Calu3 (cell line): Measurements from ENCODE around the gene BCL11A. TPM values are rescaled to one million over a fixed set of nuclear protein-coding genes. Genes with fewer than 3 reads are reported as not detected.

ENCODE experiments used
- Bru-seq: library from RNA; stranded (reverse); fragments of 400-500 nt; gene quantifications from one replicate; lab custom pipeline; 2021; lab: Mats Ljungman, UMichigan
- BruChase-seq, 2 experiments: library from RNA; stranded (reverse); fragments of 400-500 nt; gene quantifications; one replicate each; lab custom pipeline; 2021; lab: Mats Ljungman, UMichigan
- BruUV-seq: library from RNA; stranded (reverse); fragments of 400-500 nt; replicated peaks from 2 replicates; lab custom pipeline; 2021; lab: Mats Ljungman, UMichigan
- CTCF ChIA-PET: fragments of 300-600 bp; sonication (Branson Sonifier 250); formaldehyde crosslinking; loops from one replicate; lab custom pipeline; 2022; ENCODE audit warnings: antibody characterized with exemption; lab: Charles Lee
- DNase-seq: peaks from one replicate; pipeline ENCODE4 v3.0.0; 2022
- H3K27ac Mint-ChIP-seq: one replicate; pipeline ENCODE4 v1.8.0; 2022; ENCODE audit warnings: mixed read lengths; ENCODE audit not compliant: unreplicated experiment
- H3K27me3 Mint-ChIP-seq: one replicate; pipeline ENCODE4 v1.8.0; 2022; ENCODE audit warnings: mixed read lengths; ENCODE audit not compliant: unreplicated experiment
- H3K36me3 Mint-ChIP-seq: one replicate; pipeline ENCODE4 v1.8.0; 2022; ENCODE audit warnings: mild to moderate bottlenecking, moderate library complexity, mixed read lengths; ENCODE audit not compliant: insufficient read depth, unreplicated experiment
- H3K4me1 Mint-ChIP-seq: one replicate; pipeline ENCODE4 v1.8.0; 2022; ENCODE audit warnings: mild to moderate bottlenecking, low read depth, mixed read lengths; ENCODE audit not compliant: unreplicated experiment
- H3K4me3 Mint-ChIP-seq: one replicate; pipeline ENCODE4 v1.8.0; 2022; ENCODE audit warnings: mild to moderate bottlenecking, low read depth, moderate library complexity, mixed read lengths; ENCODE audit not compliant: unreplicated experiment
- H3K9me3 Mint-ChIP-seq: one replicate; pipeline ENCODE4 v1.8.0; 2022; ENCODE audit warnings: low read depth, mixed read lengths; ENCODE audit not compliant: unreplicated experiment
- CTCF ChIP-seq: fragments of 200-600 bp; IDR thresholded peaks from one replicate; pipeline ENCODE4 v1.8.0; 2022; ENCODE audit warnings: antibody characterized with exemption; ENCODE audit not compliant: unreplicated experiment
- intact Hi-C: fragments of 100-400 bp; cut with micrococcal nuclease; formaldehyde crosslinking; loops from one replicate; pipeline ENCODE4 v1.10.0; 2022; ENCODE audit not compliant: unreplicated experiment
- long read RNA-seq: library from polyadenylated mRNA; stranded (forward); transcript quantifications from one replicate; pipeline ENCODE4 v2.0.0, GENCODE V29; 2022
- total RNA-seq: library from RNA; stranded (reverse); gene quantifications from 2 replicates; pipeline ENCODE4 v1.2.3, GENCODE V29; 2022

The BCL11A gene
- total RNA-seq = 8.1 and 8.5 TPM in 2 replicates
- Bru-seq, nascent RNA = percentile 48 among the genes with signal in this experiment
- BruChase-seq, experiment 1, labeled RNA remaining after a 6-hour chase = percentile 41 among the genes with signal in this experiment
- percentile 46 among the genes with signal in this experiment for BruChase-seq, experiment 2, labeled RNA remaining after a 2-hour chase
- long read RNA-seq = 0 reads

GRCh38 chr2:60553495-60554073 lies at the start of gene BCL11A:
BCL11A (minus strand) TSS chr2:60553654; CDS start chr2:60553270, 384 bp downstream.
- BruUV-seq = no TSS peak
- CTCF ChIA-PET = no interaction called here
- peak; percentile 55 for DNase-seq
- peaks cover 55% of the 10 kb centered on the region for H3K36me3 Mint-ChIP-seq
- H3K27me3 Mint-ChIP-seq = peaks cover 80% of the 10 kb centered on the region
- peaks cover 33% of the 10 kb centered on the region for H3K4me1 Mint-ChIP-seq
- peak within 1 kb of the TSS; percentile 83 for H3K4me3 Mint-ChIP-seq
- peak within 1 kb of the TSS; percentile 60 for H3K27ac Mint-ChIP-seq
- no peaks in the 10 kb centered on the region for H3K9me3 Mint-ChIP-seq
- intact Hi-C loops = loop anchor here (5.0 to 10.0 kb wide), 3 partner anchors 56 to 1526 kb away; no protein-coding TSS in a partner anchor
- no peak for TF ChIP-seq CTCF

GRCh38 chr2:60602828-60603532 lies 49.5 kb upstream of the BCL11A start:
- Mint-ChIP-seq H3K9me3 (no peaks in the 10 kb centered on the region), H3K27ac (no peak overlapping the region), H3K4me3 (no peak overlapping the region), H3K27me3 (peaks cover 7% of the 10 kb centered on the region), H3K36me3 (no peaks in the 10 kb centered on the region), H3K4me1 (no peaks in the 10 kb centered on the region)
- intact Hi-C loops = no loop called here
- CTCF ChIA-PET = no interaction called here
- BruUV-seq = no TSS peak
- DNase-seq = no peak
- TF ChIP-seq CTCF = no peak

GRCh38 chr2:60602388-60602787 lies 48.9 kb upstream of the BCL11A start:
- no peak for TF ChIP-seq CTCF

GRCh38 chr2:60598271-60598670 lies 44.8 kb upstream of the BCL11A start:
- no peaks in the 10 kb centered on the region for H3K36me3 Mint-ChIP-seq
- intact Hi-C loops = no loop called here
- no peaks in the 10 kb centered on the region for H3K9me3 Mint-ChIP-seq
- DNase-seq = no peak
- no peaks in the 10 kb centered on the region for H3K4me1 Mint-ChIP-seq
- BruUV-seq = no TSS peak
- no peak overlapping the region for H3K4me3 Mint-ChIP-seq
- no peak overlapping the region for H3K27ac Mint-ChIP-seq
- H3K27me3 Mint-ChIP-seq = peaks cover 41% of the 10 kb centered on the region
- TF ChIP-seq CTCF = no peak
- CTCF ChIA-PET = no interaction called here

More at GRCh38 chr2:60602388-60602787, 48.9 kb upstream of the BCL11A start:
- Mint-ChIP-seq H3K9me3 (no peaks in the 10 kb centered on the region), H3K4me3 (no peak overlapping the region), H3K4me1 (no peaks in the 10 kb centered on the region), H3K27me3 (peaks cover 13% of the 10 kb centered on the region), H3K27ac (no peak overlapping the region), H3K36me3 (no peaks in the 10 kb centered on the region)
- no TSS peak for BruUV-seq
- intact Hi-C loops = no loop called here
- CTCF ChIA-PET = no interaction called here
- DNase-seq = no peak
